DND-41 (cell line): ENCODE measurements around the gene NRL.

Source experiments
- ATAC-seq: fragments of 200-7000 bp; cut with Tn5 transposase; 3 replicates; pipeline ENCODE4 v1.9.1; 2021; ENCODE audit warnings: low read depth; ENCODE audit not compliant: insufficient read depth
- DNase-seq: peaks from one replicate; pipeline ENCODE4 v3.0.0-alpha.2; 2020
- H2AFZ ChIP-seq: 2 replicates; pipeline ENCODE4 v1.6.0; 2012; ENCODE audit warnings: low read depth, low read length
- H3K27ac ChIP-seq: 2 replicates; pipeline ENCODE4 v1.5.1; 2012; ENCODE audit warnings: low read length, inconsistent platforms
- H3K27me3 ChIP-seq: fragments of 200-600 bp; sonication (generic); 2 replicates; pipeline ENCODE4 v1.6.0; 2012; ENCODE audit warnings: low read length, mild to moderate bottlenecking, inconsistent platforms; ENCODE audit not compliant: insufficient read depth, poor library complexity
- H3K36me3 ChIP-seq: 2 replicates; pipeline ENCODE4 v1.5.1; 2012; ENCODE audit warnings: low read length, inconsistent platforms; ENCODE audit not compliant: insufficient read depth
- H3K4me1 ChIP-seq: 2 replicates; pipeline ENCODE4 v1.5.1; 2012; ENCODE audit warnings: mild to moderate bottlenecking, low read length; ENCODE audit not compliant: insufficient read depth
- H3K4me2 ChIP-seq: 2 replicates; pipeline ENCODE4 v1.6.0; 2012; ENCODE audit warnings: mild to moderate bottlenecking, moderate library complexity, low read length, inconsistent platforms; ENCODE audit not compliant: insufficient read depth
- H3K4me3 ChIP-seq, 2 experiments: fragments of 200-600 bp in 1 of 2; shearing (Covaris generic) in 1 of 2; 2 replicates each; pipeline ENCODE4 v1.5.1; 2012 to 2016; ENCODE audit warnings: inconsistent platforms in 2 of 2, low read length in 2 of 2, mild to moderate bottlenecking in 2 of 2, low read depth in 1 of 2, moderate library complexity in 1 of 2
- H3K79me2 ChIP-seq: 2 replicates; pipeline ENCODE4 v1.6.0; 2012; ENCODE audit warnings: low read length, inconsistent platforms; ENCODE audit not compliant: insufficient read depth
- H3K9ac ChIP-seq: 2 replicates; pipeline ENCODE4 v1.6.0; 2012; ENCODE audit warnings: low read depth, mild to moderate bottlenecking, inconsistent platforms, low read length, moderate library complexity
- H3K9me3 ChIP-seq: 2 replicates; pipeline ENCODE4 v1.5.1; 2012; ENCODE audit warnings: low read length, moderate library complexity, mild to moderate bottlenecking, inconsistent platforms; ENCODE audit not compliant: insufficient read depth, severe bottlenecking
- H4K20me1 ChIP-seq: 2 replicates; pipeline ENCODE4 v1.6.0; 2012; ENCODE audit warnings: low read length; ENCODE audit not compliant: insufficient read depth
- CTCF ChIP-seq: IDR thresholded peaks from 2 replicates; pipeline ENCODE4 v1.5.1; 2012; ENCODE audit warnings: borderline replicate concordance, low read length, moderate library complexity, mild to moderate bottlenecking; ENCODE audit not compliant: poor library complexity, severe bottlenecking; ENCODE audit errors: extremely low read depth
- EZH2 ChIP-seq: IDR thresholded peaks from 3 replicates; pipeline ENCODE4 v1.6.1; 2012; ENCODE audit warnings: borderline replicate concordance, low read depth, mild to moderate bottlenecking, moderate library complexity, low read length, inconsistent platforms; ENCODE audit not compliant: severe bottlenecking

Gene NRL

GRCh38 chr14:24130717-24131548, 16.2 kb upstream of the NRL start:
- H3K4me1 ChIP-seq: peaks cover 7% of the 10 kb centered on the region
- H3K4me2 ChIP-seq: no peak overlapping the region
- ATAC-seq (no peak), DNase-seq (no peak)
- H3K79me2 ChIP-seq: no peaks in the 10 kb centered on the region
- no peaks in the 10 kb centered on the region for H3K36me3 ChIP-seq
- no peaks in the 10 kb centered on the region for H3K27me3 ChIP-seq
- H4K20me1 ChIP-seq: no peaks in the 10 kb centered on the region
- no peak overlapping the region for H3K4me3 ChIP-seq
- no peak overlapping the region for H3K27ac ChIP-seq
- H3K9ac ChIP-seq: no peak overlapping the region
- no peak overlapping the region for H2AFZ ChIP-seq
- H3K9me3 ChIP-seq: no peaks in the 10 kb centered on the region
- TF ChIP-seq EZH2: no peak
- no peak for TF ChIP-seq CTCF

GRCh38 chr14:24130380-24130716, 15.6 kb upstream of the NRL start, which contains the start of gene FITM1:
FITM1 (plus strand) TSS chr14:24130659; CDS start chr14:24131564, 905 bp downstream.
- Histone ChIP-seq H2AFZ (no peak within 1 kb of the TSS), H3K4me2 (no peak within 1 kb of the TSS), H3K36me3 (no peaks in the 10 kb centered on the region), H3K9ac (no peak within 1 kb of the TSS), H3K27me3 (no peaks in the 10 kb centered on the region), H3K79me2 (no peaks in the 10 kb centered on the region), H3K4me1 (peaks cover 2% of the 10 kb centered on the region), H3K27ac (no peak within 1 kb of the TSS), H3K9me3 (no peaks in the 10 kb centered on the region), H4K20me1 (no peaks in the 10 kb centered on the region), H3K4me3 (no peak within 1 kb of the TSS)
- ATAC-seq (no peak), DNase-seq (no peak)
- TF ChIP-seq CTCF (no peak), EZH2 (no peak)

GRCh38 chr14:24129410-24129998, 14.8 kb upstream of the NRL start:
- Histone ChIP-seq H3K27me3 (no peaks in the 10 kb centered on the region), H3K27ac (no peak overlapping the region), H2AFZ (no peak overlapping the region), H3K4me3 (no peak overlapping the region), H3K36me3 (no peaks in the 10 kb centered on the region), H3K4me1 (no peaks in the 10 kb centered on the region), H3K9me3 (no peaks in the 10 kb centered on the region), H3K79me2 (no peaks in the 10 kb centered on the region), H3K9ac (no peak overlapping the region), H4K20me1 (no peaks in the 10 kb centered on the region), H3K4me2 (no peak overlapping the region)
- no peak for DNase-seq
- TF ChIP-seq CTCF: no peak
- no peak for TF ChIP-seq EZH2
- ATAC-seq: no peak
